ENCODE results near the gene TP53.

The TP53 gene

GRCh38 chr17:7687072-7687907 is at the start of gene TP53:
TSS of gene TP53 (minus strand) at chr17:7687490. CDS start at chr17:7676594, 10,896 bp downstream.
- in situ Hi-C loops (cut with MboI; ENCODE audit: low sequenced_read_pairs): no loop called here

- in situ Hi-C loops (cut with MboI; ENCODE audit: low sequenced_read_pairs): no loop called here
Observed at GRCh38 chr17:7732981-7733539, 45.8 kb upstream of the TP53 start.

GRCh38 chr17:7729816-7730215 is 42.5 kb upstream of the TP53 start:
- in situ Hi-C loops (cut with MboI; ENCODE audit: low sequenced_read_pairs): no loop called here

- in situ Hi-C loops (cut with MboI; ENCODE audit: low sequenced_read_pairs): no loop called here
Observed at GRCh38 chr17:7727886-7728285, 40.6 kb upstream of the TP53 start.

GRCh38 chr17:7721612-7722011 is 34.3 kb upstream of the TP53 start:
- in situ Hi-C loops (cut with MboI; ENCODE audit: low sequenced_read_pairs): no loop called here

GRCh38 chr17:7720125-7720524 is 32.8 kb upstream of the TP53 start:
- in situ Hi-C loops (cut with MboI; ENCODE audit: low sequenced_read_pairs): no loop called here

- in situ Hi-C loops (cut with MboI; ENCODE audit: low sequenced_read_pairs): no loop called here
Observed at GRCh38 chr17:7719661-7720060, 32.4 kb upstream of the TP53 start.

GRCh38 chr17:7717756-7718350 is 30.6 kb upstream of the TP53 start:
- in situ Hi-C loops (cut with MboI; ENCODE audit: low sequenced_read_pairs): no loop called here

GRCh38 chr17:7716901-7717755 is 29.8 kb upstream of the TP53 start, which contains the start of gene DNAH2:
TSS of gene DNAH2 (plus strand) at chr17:7717744. CDS start at chr17:7719735, 1,991 bp downstream.
- in situ Hi-C loops (cut with MboI; ENCODE audit: low sequenced_read_pairs): no loop called here

GRCh38 chr17:7715936-7716886 is 28.9 kb upstream of the TP53 start:
- in situ Hi-C loops (cut with MboI; ENCODE audit: low sequenced_read_pairs): no loop called here

GRCh38 chr17:7714721-7715594 is 27.7 kb upstream of the TP53 start:
- in situ Hi-C loops (cut with MboI; ENCODE audit: low sequenced_read_pairs): no loop called here

GRCh38 chr17:7713782-7714181 is 26.5 kb upstream of the TP53 start:
- in situ Hi-C loops (cut with MboI; ENCODE audit: low sequenced_read_pairs): no loop called here

- in situ Hi-C loops (cut with MboI; ENCODE audit: low sequenced_read_pairs): no loop called here
Observed at GRCh38 chr17:7712111-7712771, 25.0 kb upstream of the TP53 start.

- in situ Hi-C loops (cut with MboI; ENCODE audit: low sequenced_read_pairs): no loop called here
Observed at GRCh38 chr17:7711051-7711755, 23.9 kb upstream of the TP53 start.

GRCh38 chr17:7710301-7710700 is 23.0 kb upstream of the TP53 start:
- in situ Hi-C loops (cut with MboI; ENCODE audit: low sequenced_read_pairs): no loop called here

GRCh38 chr17:7709031-7709430 is 21.7 kb upstream of the TP53 start:
- in situ Hi-C loops (cut with MboI; ENCODE audit: low sequenced_read_pairs): no loop called here

GRCh38 chr17:7707858-7708750 is 20.8 kb upstream of the TP53 start:
- in situ Hi-C loops (cut with MboI; ENCODE audit: low sequenced_read_pairs): no loop called here
